GM21447 (cell line): ENCODE data around the gene DIAPH1.

ENCODE experiments used
- ATAC-seq: cut with Tn5 transposase; IDR thresholded peaks from one replicate; pipeline ENCODE4 v1.9.1; 2021; ENCODE audit not compliant: unreplicated experiment

The DIAPH1 gene

DNA sequence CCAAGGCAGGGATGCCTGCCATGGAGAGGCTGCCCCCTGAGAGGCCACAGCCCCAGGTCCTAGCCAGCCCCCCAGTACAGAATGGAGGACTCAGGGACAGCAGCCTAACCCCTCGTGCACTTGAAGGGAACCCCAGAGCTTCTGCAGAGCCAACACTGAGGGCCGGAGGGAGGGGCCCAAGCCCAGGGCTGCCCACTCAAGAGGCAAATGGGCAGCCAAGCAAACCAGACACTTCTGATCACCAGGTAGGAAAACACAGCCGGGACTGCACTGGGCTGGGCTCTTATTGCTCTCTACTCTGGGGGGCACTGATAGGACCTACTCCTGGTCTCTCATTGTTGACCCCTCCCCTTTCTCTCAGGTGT is 21.2 kb upstream of the DIAPH1 start:
- no peak for ATAC-seq

DNA sequence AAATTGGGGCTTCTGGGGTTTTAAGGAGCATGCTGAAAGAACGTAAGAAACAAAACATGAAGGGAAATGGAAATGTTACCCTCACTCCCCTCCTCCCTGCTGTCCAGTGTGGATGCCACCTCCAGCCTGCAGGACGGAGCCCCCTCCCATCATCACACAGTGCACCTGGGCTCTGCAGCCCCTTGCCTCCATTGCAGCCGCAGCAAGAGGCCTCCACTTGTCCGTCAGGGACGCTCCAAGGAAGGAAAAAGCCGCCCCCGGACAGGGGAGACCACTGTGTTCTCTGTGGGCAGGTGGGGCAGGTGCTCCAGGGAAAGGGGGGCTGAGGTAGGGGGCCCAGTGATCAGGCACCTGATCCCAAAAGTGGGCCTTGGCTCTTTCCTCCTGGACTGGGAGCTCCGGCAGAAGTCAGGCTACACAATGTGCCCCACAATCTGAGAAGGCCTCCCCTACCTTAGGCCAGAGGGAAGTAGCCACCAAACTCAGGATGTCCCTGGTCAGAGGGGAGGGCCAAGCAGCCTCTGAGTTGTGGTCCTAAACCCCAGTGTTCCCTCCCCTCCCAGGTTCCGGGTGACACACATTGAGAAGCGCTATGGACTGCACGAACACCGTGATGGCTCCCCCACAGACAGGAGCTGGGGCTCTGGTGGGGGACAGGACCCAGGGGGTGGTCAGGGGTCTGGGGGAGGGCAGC is 20.7 kb upstream of the DIAPH1 start:
- no peak for ATAC-seq

DNA sequence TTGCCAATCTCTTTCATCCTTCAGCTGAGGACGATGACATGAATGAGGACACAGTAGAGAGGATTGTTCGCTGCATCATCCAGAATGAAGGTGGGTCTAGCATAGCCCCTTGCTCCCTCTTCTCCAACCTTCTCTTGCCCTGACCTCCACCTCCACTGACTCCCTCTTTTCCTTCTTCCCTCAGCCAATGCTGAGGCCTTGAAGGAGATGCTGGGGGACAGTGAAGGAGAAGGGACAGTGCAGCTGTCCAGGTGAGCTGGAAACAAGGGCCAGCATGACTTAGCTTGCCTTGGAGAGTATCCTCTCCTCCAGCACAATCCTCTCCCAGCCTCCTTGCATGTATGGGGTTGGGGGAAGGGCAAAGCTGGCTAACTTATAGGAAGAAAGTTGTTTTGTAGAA is 20.0 kb upstream of the DIAPH1 start:
- no peak for ATAC-seq

GRCh38 chr5:141637767-141638419 is 19.1 kb upstream of the DIAPH1 start:
- ATAC-seq: no peak

GRCh38 chr5:141637123-141637766 is 18.4 kb upstream of the DIAPH1 start:
- peak; percentile 14 for ATAC-seq

DNA sequence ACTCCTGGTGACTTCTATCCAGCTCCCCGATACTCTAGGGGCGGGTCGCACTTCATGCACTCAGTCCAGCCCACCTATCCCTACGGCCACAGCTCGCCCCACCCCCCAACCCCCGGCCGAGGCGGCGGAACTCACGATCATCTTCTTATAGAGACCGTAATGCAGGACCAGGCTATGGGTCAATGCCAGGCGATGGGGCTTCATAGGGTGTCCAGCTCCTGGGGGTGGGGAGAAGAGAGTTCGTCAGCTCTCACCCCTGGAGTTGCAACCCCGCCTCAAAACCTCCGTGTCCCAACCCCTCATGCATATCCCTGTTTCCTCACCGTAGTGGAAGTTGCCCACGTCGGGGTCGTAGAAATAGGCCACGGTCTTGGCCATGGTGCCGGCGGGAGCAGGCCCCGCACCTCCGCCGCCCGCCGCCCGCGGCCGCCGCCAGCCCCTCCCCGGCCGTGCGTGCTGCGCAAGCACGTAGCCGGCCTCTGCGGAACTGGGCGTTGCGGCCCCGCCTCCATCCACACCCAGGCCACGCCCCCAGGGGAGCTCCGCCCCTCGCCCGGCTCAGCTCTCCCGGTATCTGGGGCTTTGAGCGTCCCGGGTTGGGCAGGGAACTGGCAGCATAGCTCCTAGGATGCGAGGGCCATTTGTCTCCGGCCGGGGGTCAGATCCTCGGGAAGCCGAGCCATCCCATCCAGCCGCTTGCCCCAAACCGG is 17.8 kb upstream of the DIAPH1 start, which contains the start of the genes HDAC3 and RELL2:
HDAC3 (minus strand) TSS at position 437 of the 710 bp plus-strand sequence; CDS start at position 378, 59 bp downstream.
RELL2 (plus strand) TSS at position 585 of the 710 bp plus-strand sequence. CDS start 1,229 bp downstream, outside the sequence.
- ATAC-seq: peak; percentile 63

DNA sequence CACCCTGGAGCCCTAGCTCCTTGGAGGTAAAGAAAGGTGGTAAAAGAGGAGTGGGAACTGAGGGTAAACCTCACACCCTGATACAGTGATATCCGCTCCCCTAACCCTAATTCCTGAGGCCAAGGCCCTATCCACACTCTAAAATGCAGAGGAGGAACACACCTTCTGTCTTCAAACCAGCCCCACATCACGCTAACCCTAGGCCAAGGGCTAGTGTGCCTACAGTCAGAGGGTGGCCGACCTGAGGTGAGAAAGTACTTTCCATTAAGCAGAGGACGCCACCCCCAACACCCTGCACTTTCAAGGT is 17.3 kb upstream of the DIAPH1 start:
- no peak for ATAC-seq

GRCh38 chr5:141635646-141636045 is 16.8 kb upstream of the DIAPH1 start:
- ATAC-seq: no peak

DNA sequence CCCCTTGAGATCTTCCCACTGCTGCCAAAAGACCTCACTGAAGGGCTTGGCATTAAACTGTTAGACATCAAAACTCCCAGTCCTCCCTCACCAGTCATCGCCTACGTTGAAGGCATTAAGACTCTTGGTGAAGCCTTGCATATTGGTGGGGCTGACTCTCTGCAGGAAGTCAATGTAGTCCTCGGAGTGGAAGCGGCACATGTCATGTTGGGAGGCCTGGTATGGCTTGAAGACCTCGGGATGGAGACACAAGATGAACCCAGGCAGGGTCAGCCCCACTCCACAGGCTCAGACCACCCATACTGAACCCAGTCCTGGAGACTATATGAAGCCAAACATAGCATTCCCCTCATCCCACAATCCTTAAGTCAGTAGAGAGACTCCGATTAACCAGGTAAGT is 15.9 kb upstream of the DIAPH1 start:
- ATAC-seq: no peak

GRCh38 chr5:141633871-141634561 is 15.2 kb upstream of the DIAPH1 start:
- ATAC-seq: peak; percentile 66

GRCh38 chr5:141632650-141633049 is 13.8 kb upstream of the DIAPH1 start:
- ATAC-seq: no peak

GRCh38 chr5:141630570-141631140 is 11.9 kb upstream of the DIAPH1 start:
- ATAC-seq: no peak

DNA sequence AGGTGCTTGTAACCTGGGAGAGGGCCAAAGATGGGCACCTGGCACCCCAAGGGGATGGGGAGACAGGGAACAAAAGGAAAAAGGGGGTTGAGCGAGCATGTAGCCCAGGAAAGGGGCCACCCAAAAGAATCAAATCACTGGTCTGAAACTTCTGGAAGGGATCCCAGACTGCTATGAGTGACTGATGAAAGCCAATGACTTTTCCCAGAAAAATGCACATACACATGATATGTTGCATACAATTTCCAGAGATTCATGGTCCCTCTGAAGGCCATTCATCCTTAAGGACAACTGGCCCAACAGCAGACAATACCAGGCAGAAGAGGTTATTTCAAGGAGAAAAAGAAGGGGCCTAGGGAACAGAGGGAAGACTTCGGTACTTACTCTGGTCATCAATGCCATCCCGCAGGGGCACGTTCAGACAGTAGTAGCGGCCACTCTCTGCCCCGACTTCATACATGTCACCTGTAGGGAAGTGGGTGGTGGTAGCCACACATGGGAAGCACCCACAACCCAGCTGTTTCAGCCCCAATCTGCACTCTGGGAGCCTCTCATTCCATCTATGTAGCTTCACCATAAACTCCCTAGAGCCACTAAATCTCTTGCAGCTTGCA is 9.5 kb upstream of the DIAPH1 start:
- ATAC-seq: no peak

GRCh38 chr5:141623611-141624010 is 4.8 kb upstream of the DIAPH1 start:
- ATAC-seq: no peak

DNA sequence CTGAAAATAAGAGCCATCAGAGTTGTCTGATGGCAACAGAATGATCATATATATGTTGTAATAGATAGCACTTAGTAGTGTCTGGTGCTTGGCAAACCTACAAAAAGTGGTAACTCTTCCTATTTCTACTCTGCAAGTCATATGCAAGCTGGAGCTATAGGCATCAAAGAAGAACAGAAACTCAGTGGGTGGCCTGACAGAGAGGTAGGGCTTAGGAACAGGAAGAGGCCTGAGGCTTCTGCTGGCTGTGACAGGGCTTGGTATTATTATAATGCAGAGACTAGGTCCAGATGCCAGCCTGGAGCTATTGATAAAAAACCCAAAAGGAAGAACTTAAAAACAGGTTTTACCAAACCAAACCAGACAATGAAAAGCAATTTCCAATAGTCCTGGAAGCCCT is 4.4 kb upstream of the DIAPH1 start:
- ATAC-seq: peak; percentile 36

GRCh38 chr5:141618030-141618803 is 583 bp downstream of the DIAPH1 start:
- peak; percentile 33 for ATAC-seq

DNA sequence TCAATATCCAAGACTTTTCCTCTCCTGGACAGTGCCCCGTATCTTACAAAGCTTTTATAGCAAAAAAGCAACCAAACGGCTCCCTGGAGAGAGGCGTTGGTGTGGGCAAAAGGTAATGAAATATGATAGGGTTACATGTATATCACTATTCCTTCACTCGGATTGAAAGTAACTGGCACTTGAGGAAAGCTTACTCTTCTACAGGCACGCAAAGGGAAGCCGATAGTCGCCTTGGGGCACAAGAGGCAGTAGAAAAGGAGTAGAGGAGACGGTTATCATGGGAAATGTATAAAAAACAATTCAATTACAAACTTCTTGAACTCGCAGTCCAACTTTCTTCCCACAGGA is 1.1 kb downstream of the DIAPH1 start:
- ATAC-seq: no peak

DNA sequence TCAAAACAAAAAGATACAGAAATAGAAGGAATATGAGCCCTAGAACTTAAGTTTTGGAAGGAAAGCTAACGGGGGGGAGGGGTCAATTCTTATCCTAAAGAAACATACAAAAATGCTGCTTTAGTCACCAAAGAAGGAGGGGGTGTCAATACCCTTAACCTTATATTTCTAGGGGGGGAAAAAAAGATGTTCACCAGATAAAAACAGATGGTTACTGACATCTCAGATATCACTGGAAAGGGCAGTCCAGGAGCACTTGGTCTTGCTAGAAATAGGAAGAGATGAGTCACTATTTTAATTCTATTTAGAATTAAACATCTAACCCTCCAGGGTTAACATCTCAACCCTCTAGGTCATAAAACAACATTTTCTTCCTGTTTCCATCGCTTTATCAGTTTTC is 1.7 kb downstream of the DIAPH1 start:
- no peak for ATAC-seq

DNA sequence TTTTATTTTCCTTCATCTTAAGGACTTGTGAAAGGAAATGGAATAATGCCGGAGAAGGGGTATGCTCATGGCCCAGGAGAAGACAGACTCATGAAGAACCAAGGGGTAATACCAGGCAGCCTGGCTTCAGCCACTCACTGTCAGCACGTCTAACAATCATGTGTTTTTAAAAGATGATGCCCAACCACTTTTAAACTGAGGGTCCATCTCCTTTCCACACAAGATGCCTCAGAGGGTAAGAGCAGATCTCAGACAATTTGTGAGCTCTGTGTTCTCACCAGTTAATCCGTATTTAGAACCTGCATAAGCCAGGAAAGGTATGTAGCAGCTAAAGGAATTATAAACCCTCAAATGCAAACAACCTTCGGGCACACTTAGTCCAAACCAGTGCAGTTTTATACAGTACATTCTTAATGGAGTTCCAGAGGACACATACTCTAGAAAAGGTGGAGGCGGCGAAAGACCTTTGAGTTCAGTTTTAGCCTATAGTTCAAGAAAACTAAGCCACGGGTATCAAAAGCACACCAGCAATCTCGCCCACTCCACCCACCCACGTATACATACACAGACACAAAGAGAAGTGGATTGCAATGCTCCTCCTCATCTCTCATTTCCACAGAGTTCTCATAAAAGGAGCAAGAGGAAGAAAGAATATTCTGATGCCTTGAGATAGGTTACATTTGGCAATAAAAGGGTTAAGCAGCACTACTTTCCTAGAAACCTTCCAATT is 2.6 kb downstream of the DIAPH1 start:
- no peak for ATAC-seq
